GM10266 (cell line): Measurements from ENCODE around the gene TRIM67.
"Not testable (repeated sequence)": the region's sequence is repeated elsewhere in the genome, so short reads cannot be mapped to it uniquely, and the experiment has no call there.

Experiments used
- DNase-seq: peaks from one replicate; pipeline ENCODE4 v3.0.0; 2012; ENCODE audit errors: extremely low spot score
- CTCF ChIP-seq: IDR thresholded peaks from 2 replicates; pipeline ENCODE4 v1.5.1; 2012; ENCODE audit warnings: mild to moderate bottlenecking, low read depth; ENCODE audit not compliant: control insufficient read depth, insufficient read depth; ENCODE audit errors: missing control alignments

The TRIM67 gene

GRCh38 chr1:231130544-231130943 lies 31.3 kb upstream of the TRIM67 start:
- no peak for DNase-seq
- TF ChIP-seq CTCF = no peak

- DNase-seq = not testable (repeated sequence)
Measured at GRCh38 chr1:231132591-231132990, 29.3 kb upstream of the TRIM67 start.

- DNase-seq = no peak
- TF ChIP-seq CTCF = no peak
Measured at GRCh38 chr1:231134624-231135023, 27.2 kb upstream of the TRIM67 start.

GRCh38 chr1:231138236-231138635 lies 23.6 kb upstream of the TRIM67 start:
- DNase-seq = no peak
- no peak for TF ChIP-seq CTCF

- DNase-seq = no peak
- TF ChIP-seq CTCF = no peak
Measured at GRCh38 chr1:231139125-231139649, 22.7 kb upstream of the TRIM67 start.

GRCh38 chr1:231139659-231140654 lies 21.9 kb upstream of the TRIM67 start:
- DNase-seq = no peak
- no peak for TF ChIP-seq CTCF

GRCh38 chr1:231144416-231145193 lies 17.3 kb upstream of the TRIM67 start:
- DNase-seq = no peak
- TF ChIP-seq CTCF = no peak
